Large intestine (tissue), 12 donors: Measurements from ENCODE around the gene B4GALNT3. TPM values are rescaled to one million over a fixed set of nuclear protein-coding genes. Genes with fewer than 3 reads are reported as not detected.
"Not testable (repeated sequence)": the region's sequence is repeated elsewhere in the genome, so short reads cannot be mapped to it uniquely, and the experiment has no call there.

Experiments
- DNase-seq, 2 donors: peaks; one replicate each; pipeline versions ENCODE4 v3.0.0 to v3.0.0-alpha.2; 2013
- H3K27ac ChIP-seq: one replicate; pipeline ENCODE4 v1.5.1; 2013; ENCODE audit warnings: low read length
- H3K27me3 ChIP-seq: 2 replicates; pipeline ENCODE4 v1.6.1; 2013; ENCODE audit warnings: low read length; ENCODE audit not compliant: control insufficient read depth, insufficient read depth
- H3K36me3 ChIP-seq: 2 replicates; pipeline ENCODE4 v1.6.1; 2013; ENCODE audit warnings: low read length; ENCODE audit not compliant: control insufficient read depth, insufficient read depth
- H3K4me1 ChIP-seq: one replicate; pipeline ENCODE4 v1.6.1; 2013; ENCODE audit warnings: low read length; ENCODE audit not compliant: control insufficient read depth, insufficient read depth
- H3K4me3 ChIP-seq: one replicate; pipeline ENCODE4 v1.5.1; 2013; ENCODE audit warnings: low read length
- H3K9me3 ChIP-seq: one replicate; pipeline ENCODE4 v1.6.1; 2013; ENCODE audit warnings: mild to moderate bottlenecking, low read depth, low read length, moderate library complexity; ENCODE audit not compliant: control insufficient read depth
- WGBS: methylation state at CpG from one replicate; pipeline ENCODE4 v1.1.5; 2013; ENCODE audit warnings: low lambda C conversion rate; ENCODE audit not compliant: insufficient coverage; 5-methylcytosine and 5-hydroxymethylcytosine counted together
- long read RNA-seq, 11 donors: transcript quantifications; one replicate each; lab custom pipeline, GENCODE V29; 2026
- polyA plus RNA-seq: library from polyadenylated mRNA; unstranded; fragments of 120-200 nt; gene quantifications from one replicate; pipeline ENCODE4 v1.2.1, GENCODE V29; 2013

B4GALNT3 gene
- 5.9 TPM for polyA plus RNA-seq
- long read RNA-seq, donor 1: 0 reads
- long read RNA-seq, donor 2: 0 reads
- long read RNA-seq, donor 3: 0 reads
- long read RNA-seq, donor 4: 0 reads
- long read RNA-seq, donor 5, partial matches to known transcripts: 0 of 1 reads
- long read RNA-seq, donor 5, other reads (novel, unspliced or antisense): 0 of 1 reads
- long read RNA-seq, donor 6: 0 reads
- long read RNA-seq, donor 7: 0 reads
- long read RNA-seq, donor 8: 0 reads
- long read RNA-seq, donor 9: 0 reads
- long read RNA-seq, donor 10: 0 reads
- long read RNA-seq, donor 11: 0 reads

- Histone ChIP-seq H3K4me1 (peaks cover 19% of the 10 kb centered on the region), H3K27ac (no peak within 1 kb of the TSS), H3K9me3 (no peaks in the 10 kb centered on the region), H3K27me3 (peaks cover 52% of the 10 kb centered on the region), H3K4me3 (peak within 1 kb of the TSS; percentile 42), H3K36me3 (no peaks in the 10 kb centered on the region)
- DNase-seq: peak in 1 of 2 donors; percentile 52
- no CpG with 5 or more reads among the region's 82 CpGs for WGBS
Observed at GRCh38 chr12:459430-460258, at the start of gene B4GALNT3. B4GALNT3 (plus strand) TSS chr12:459939; CDS start chr12:460377, 438 bp downstream.

GRCh38 chr12:414859-415258 is 44.9 kb upstream of the B4GALNT3 start:
- Histone ChIP-seq H3K9me3 (no peaks in the 10 kb centered on the region), H3K27ac (no peak overlapping the region), H3K36me3 (peaks cover 38% of the 10 kb centered on the region), H3K4me3 (no peak overlapping the region), H3K27me3 (no peaks in the 10 kb centered on the region), H3K4me1 (no peaks in the 10 kb centered on the region)
- WGBS: no CpG with 5 or more reads among the region's 2 CpGs
- no peak for DNase-seq

- no peaks in the 10 kb centered on the region for H3K9me3 ChIP-seq
- no peak overlapping the region for H3K27ac ChIP-seq
- H3K36me3 ChIP-seq: peaks cover 27% of the 10 kb centered on the region
- DNase-seq: no peak
- no CpG with 5 or more reads among the region's 6 CpGs for WGBS
- H3K27me3 ChIP-seq: no peaks in the 10 kb centered on the region
- H3K4me1 ChIP-seq: no peaks in the 10 kb centered on the region
- H3K4me3 ChIP-seq: no peak overlapping the region
Observed at GRCh38 chr12:418432-418831, 41.3 kb upstream of the B4GALNT3 start.

- no peaks in the 10 kb centered on the region for H3K9me3 ChIP-seq
- H3K27me3 ChIP-seq: no peaks in the 10 kb centered on the region
- no peak for DNase-seq
- no peaks in the 10 kb centered on the region for H3K4me1 ChIP-seq
- no peak overlapping the region for H3K4me3 ChIP-seq
- H3K27ac ChIP-seq: no peak overlapping the region
- WGBS: 80% methylated on average over 1 of the region's 3 CpGs
- H3K36me3 ChIP-seq: peaks cover 22% of the 10 kb centered on the region
Observed at GRCh38 chr12:422526-422925, 37.2 kb upstream of the B4GALNT3 start.

GRCh38 chr12:435737-436136 is 24.0 kb upstream of the B4GALNT3 start:
- not testable (repeated sequence) for H3K4me1 ChIP-seq, H3K27me3 ChIP-seq, DNase-seq, H3K9me3 ChIP-seq, H3K4me3 ChIP-seq, H3K27ac ChIP-seq
- peaks cover 33% of the 10 kb centered on the region for H3K36me3 ChIP-seq
- no CpG with 5 or more reads among the region's 2 CpGs for WGBS

GRCh38 chr12:442235-442884 is 17.4 kb upstream of the B4GALNT3 start:
- DNase-seq: peak; percentile 22 to 24
- H3K36me3 ChIP-seq: peaks cover 6% of the 10 kb centered on the region
- no peaks in the 10 kb centered on the region for H3K9me3 ChIP-seq
- H3K4me3 ChIP-seq: no peak overlapping the region
- H3K4me1 ChIP-seq: no peaks in the 10 kb centered on the region
- no peak overlapping the region for H3K27ac ChIP-seq
- WGBS: 59% methylated on average over 6 of the region's 16 CpGs
- no peaks in the 10 kb centered on the region for H3K27me3 ChIP-seq

- no peak for DNase-seq
- Histone ChIP-seq H3K9me3 (no peaks in the 10 kb centered on the region), H3K27ac (no peak overlapping the region), H3K36me3 (no peaks in the 10 kb centered on the region), H3K4me3 (no peak overlapping the region), H3K27me3 (peaks cover 2% of the 10 kb centered on the region), H3K4me1 (peaks cover 6% of the 10 kb centered on the region)
- WGBS: no CpG with 5 or more reads among the region's 1 CpG
Observed at GRCh38 chr12:447141-447540, 12.6 kb upstream of the B4GALNT3 start.

GRCh38 chr12:449203-449602 is 10.5 kb upstream of the B4GALNT3 start:
- Histone ChIP-seq H3K4me3 (no peak overlapping the region), H3K27me3 (peaks cover 2% of the 10 kb centered on the region)
- no CpG with 5 or more reads among the region's 4 CpGs for WGBS

GRCh38 chr12:450438-450837 is 9.3 kb upstream of the B4GALNT3 start:
- H3K36me3 ChIP-seq: no peaks in the 10 kb centered on the region
- WGBS: 25% methylated on average over 2 of the region's 3 CpGs
- H3K27ac ChIP-seq: no peak overlapping the region
- DNase-seq: peak in 1 of 2 donors; percentile 55
- H3K4me1 ChIP-seq: peaks cover 6% of the 10 kb centered on the region
- peaks cover 15% of the 10 kb centered on the region for H3K9me3 ChIP-seq
- H3K27me3 ChIP-seq: peaks cover 3% of the 10 kb centered on the region
- H3K4me3 ChIP-seq: no peak overlapping the region

More at GRCh38 chr12:449203-449602, 10.5 kb upstream of the B4GALNT3 start:
- Histone ChIP-seq H3K4me1 (peaks cover 6% of the 10 kb centered on the region), H3K27ac (no peak overlapping the region), H3K9me3 (peaks cover 15% of the 10 kb centered on the region), H3K36me3 (no peaks in the 10 kb centered on the region)
- no peak for DNase-seq

GRCh38 chr12:452667-453210 is 7.0 kb upstream of the B4GALNT3 start:
- H3K27ac ChIP-seq: no peak overlapping the region
- no CpG with 5 or more reads among the region's 25 CpGs for WGBS

More at GRCh38 chr12:452667-453210, 7.0 kb upstream of the B4GALNT3 start:
- Histone ChIP-seq H3K36me3 (no peaks in the 10 kb centered on the region), H3K4me3 (no peak overlapping the region), H3K4me1 (peaks cover 6% of the 10 kb centered on the region), H3K27me3 (peaks cover 11% of the 10 kb centered on the region), H3K9me3 (peaks cover 15% of the 10 kb centered on the region)
- no peak for DNase-seq
